PC-3 (cell line): ENCODE results near the gene MPST. TPM values are rescaled to one million over a fixed set of nuclear protein-coding genes. Genes with fewer than 3 reads are reported as not detected.

Experiments
- ATAC-seq: fragments of 200-7000 bp; cut with Tn5 transposase; 2 replicates; pipeline ENCODE4 v1.9.1; 2020; ENCODE audit warnings: mild to moderate bottlenecking, moderate library complexity
- BruUV-seq: library from RNA; stranded (reverse); fragments of 400-500 nt; replicated peaks from 2 replicates; lab custom pipeline; 2021; lab: Mats Ljungman, UMichigan
- CTCF ChIA-PET: fragments of 300-600 bp; sonication (Branson Sonifier 250); formaldehyde crosslinking; loops from one replicate; lab custom pipeline; 2022; ENCODE audit warnings: antibody characterized with exemption; lab: Charles Lee
- POLR2A ChIA-PET: fragments of 300-600 bp; sonication (Branson Sonifier 250); formaldehyde crosslinking; loops from one replicate; lab custom pipeline; 2022; ENCODE audit warnings: antibody characterized with exemption; ENCODE audit not compliant: unreplicated experiment; lab: Charles Lee
- DNase-seq: peaks from one replicate; pipeline ENCODE4 v3.0.0-alpha.2; 2015
- H2AFZ ChIP-seq: fragments of 300-600 bp; sonication (generic); 2 replicates; pipeline ENCODE4 v1.6.0; 2016; ENCODE audit warnings: antibody characterized with exemption, low read length
- H3F3A ChIP-seq: fragments of 300-600 bp; sonication (generic); one replicate; pipeline ENCODE4 v1.6.0; 2017; ENCODE audit warnings: antibody characterized with exemption, low read length, control low read depth, mild to moderate bottlenecking; ENCODE audit not compliant: unreplicated experiment
- H3K27ac ChIP-seq: fragments of 300-600 bp; sonication (generic); 2 replicates; pipeline ENCODE4 v1.5.1; 2016; ENCODE audit warnings: mild to moderate bottlenecking, low read length
- H3K27me3 ChIP-seq: fragments of 300-600 bp; sonication (generic); 2 replicates; pipeline ENCODE4 v1.6.1; 2016; ENCODE audit warnings: low read length, mixed read lengths
- H3K36me3 ChIP-seq: fragments of 300-600 bp; sonication (generic); 2 replicates; pipeline ENCODE4 v1.6.1; 2016; ENCODE audit warnings: low read depth, mixed run types, low read length, mixed read lengths
- H3K4me1 ChIP-seq: fragments of 300-600 bp; sonication (generic); 2 replicates; pipeline ENCODE4 v1.5.1; 2016; ENCODE audit warnings: low read length; ENCODE audit not compliant: insufficient read depth
- H3K4me2 ChIP-seq: fragments of 300-600 bp; sonication (generic); 2 replicates; pipeline ENCODE4 v1.6.0; 2016; ENCODE audit warnings: low read length
- H3K4me3 ChIP-seq: fragments of 300-600 bp; sonication (generic); 2 replicates; pipeline ENCODE4 v1.5.1; 2016; ENCODE audit warnings: mild to moderate bottlenecking, low read length, mixed read lengths
- H3K79me2 ChIP-seq: fragments of 300-600 bp; sonication (generic); 2 replicates; pipeline ENCODE4 v1.6.1; 2017; ENCODE audit warnings: low read length, mixed read lengths
- H3K9ac ChIP-seq: fragments of 300-600 bp; sonication (generic); 2 replicates; pipeline ENCODE4 v1.6.0; 2016; ENCODE audit warnings: mild to moderate bottlenecking, low read length
- H3K9me2 ChIP-seq: fragments of 300-600 bp; sonication (generic); replicated peaks from 2 replicates; pipeline ENCODE4 v1.6.1; 2016; ENCODE audit warnings: mixed run types, low read length, mixed read lengths
- H3K9me3 ChIP-seq: fragments of 300-600 bp; sonication (generic); 2 replicates; pipeline ENCODE4 v1.6.1; 2016; ENCODE audit warnings: low read length, mixed read lengths
- H4K20me1 ChIP-seq: fragments of 300-600 bp; sonication (generic); 2 replicates; pipeline ENCODE4 v1.6.1; 2016; ENCODE audit warnings: low read length, mixed read lengths
- CTCF ChIP-seq: fragments of 300-600 bp; sonication (generic); conservative IDR thresholded peaks from 2 replicates; pipeline ENCODE4 v1.5.1; 2017; ENCODE audit warnings: antibody characterized with exemption, low read depth, mild to moderate bottlenecking, low read length
- EZH2 ChIP-seq: fragments of 300-600 bp; sonication (generic); IDR thresholded peaks from one replicate; pipeline ENCODE4 v1.6.1; 2017; ENCODE audit warnings: antibody characterized with exemption, mild to moderate bottlenecking, low read length; ENCODE audit not compliant: unreplicated experiment
- EZH2phosphoT487 ChIP-seq: fragments of 300-600 bp; sonication (generic); IDR thresholded peaks from 2 replicates; pipeline ENCODE4 v1.6.1; 2018; ENCODE audit warnings: mild to moderate bottlenecking, antibody characterized with exemption, low read length, borderline replicate concordance
- intact Hi-C: fragments of 100-400 bp; cut with micrococcal nuclease; formaldehyde crosslinking; loops from 2 replicates; pipeline ENCODE4 v1.9.0; 2023
- total RNA-seq: library from RNA; depleted of rRNA; stranded (reverse); fragments of >200 nt; gene quantifications from 2 replicates; pipeline ENCODE4 v1.2.3, GENCODE V29; 2014

Gene MPST
- total RNA-seq, 1 experiment from 2014 or later: 97.0 TPM

- no peak overlapping the region for H3K27ac ChIP-seq
- no peaks in the 10 kb centered on the region for H3K9me2 ChIP-seq
- H3K79me2 ChIP-seq: no peaks in the 10 kb centered on the region
- peaks cover 4% of the 10 kb centered on the region; the same call in 1 of the 2 replicates for H3K4me1 ChIP-seq
- no peaks in the 10 kb centered on the region for H3F3A ChIP-seq
- ChIA-PET POLR2A (no interaction called here), CTCF (interaction anchor here (0.5 kb wide), 1 partner anchor 180 kb away, joined by 4 read pairs; the partner anchor contains the start of gene C1QTNF6)
- H3K9me3 ChIP-seq: no peaks in the 10 kb centered on the region
- no peaks in the 10 kb centered on the region for H4K20me1 ChIP-seq
- intact Hi-C loops: no loop called here
- H3K4me2 ChIP-seq: no peak overlapping the region
- BruUV-seq: no TSS peak
- ATAC-seq (no peak), DNase-seq (no peak)
- H2AFZ ChIP-seq: no peak overlapping the region
- TF ChIP-seq EZH2 (no peak), CTCF (no peak), EZH2phosphoT487 (no peak)
- no peaks in the 10 kb centered on the region for H3K36me3 ChIP-seq
- no peak overlapping the region for H3K9ac ChIP-seq
- H3K27me3 ChIP-seq: peaks cover 4% of the 10 kb centered on the region; the same call in 1 of the 2 replicates
- no peak overlapping the region for H3K4me3 ChIP-seq
Observed at GRCh38 chr22:37008365-37008764, 11.2 kb upstream of the MPST start.

- ChIA-PET POLR2A (no interaction called here), CTCF (no interaction called here)
- H3K79me2 ChIP-seq: no peaks in the 10 kb centered on the region
- no peak for ATAC-seq
- H3K27me3 ChIP-seq: peaks cover 4% of the 10 kb centered on the region; the same call in 1 of the 2 replicates
- no peak overlapping the region for H3K9ac ChIP-seq
- no peak overlapping the region for H3K27ac ChIP-seq
- H3K36me3 ChIP-seq: no peaks in the 10 kb centered on the region
- H3K9me3 ChIP-seq: no peaks in the 10 kb centered on the region
- H3K4me2 ChIP-seq: no peak overlapping the region
- TF ChIP-seq EZH2 (no peak), CTCF (no peak), EZH2phosphoT487 (no peak)
- peaks cover 4% of the 10 kb centered on the region; the same call in 1 of the 2 replicates for H3K4me1 ChIP-seq
- no peak overlapping the region for H2AFZ ChIP-seq
- no peak overlapping the region for H3K4me3 ChIP-seq
- intact Hi-C loops: no loop called here
- no peaks in the 10 kb centered on the region for H3K9me2 ChIP-seq
- BruUV-seq: no TSS peak
- no peak for DNase-seq
- no peaks in the 10 kb centered on the region for H4K20me1 ChIP-seq
- H3F3A ChIP-seq: no peaks in the 10 kb centered on the region
Observed at GRCh38 chr22:37009490-37009889, 10.1 kb upstream of the MPST start.

DNA sequence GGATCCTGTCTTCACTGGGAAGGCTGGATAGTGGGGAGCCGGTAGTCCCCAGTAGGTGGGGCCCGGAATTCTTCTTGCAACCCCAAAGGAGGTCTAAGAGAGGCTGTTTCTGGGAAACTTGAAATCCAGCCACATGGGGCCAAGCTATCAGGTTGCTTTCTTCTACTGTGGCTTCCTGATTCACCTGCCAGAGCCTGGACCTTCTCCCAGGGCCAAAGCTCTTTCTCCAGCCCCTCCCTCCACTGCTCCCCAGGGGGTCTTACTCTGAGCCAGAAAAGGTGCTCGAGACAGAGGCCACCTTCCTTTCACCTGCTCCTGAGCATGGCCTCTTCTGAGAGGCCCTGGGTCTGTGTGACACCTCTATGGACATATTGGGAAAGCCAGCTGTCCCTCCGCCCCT lies 9.4 kb upstream of the MPST start:
- intact Hi-C loops: no loop called here
- H3K4me3 ChIP-seq: no peak overlapping the region
- no peaks in the 10 kb centered on the region for H3K36me3 ChIP-seq
- peaks cover 2% of the 10 kb centered on the region; the same call in 1 of the 2 replicates for H3K27me3 ChIP-seq
- H3K79me2 ChIP-seq: no peaks in the 10 kb centered on the region
- H3K9me3 ChIP-seq: no peaks in the 10 kb centered on the region
- H3F3A ChIP-seq: no peaks in the 10 kb centered on the region
- DNase-seq: no peak
- no peak for TF ChIP-seq CTCF
- TF ChIP-seq EZH2: no peak
- TF ChIP-seq EZH2phosphoT487: no peak
- peaks cover 4% of the 10 kb centered on the region; the same call in 1 of the 2 replicates for H3K4me1 ChIP-seq
- no peaks in the 10 kb centered on the region for H4K20me1 ChIP-seq
- no peaks in the 10 kb centered on the region for H3K9me2 ChIP-seq
- no peak overlapping the region for H3K27ac ChIP-seq
- ChIA-PET POLR2A (no interaction called here), CTCF (no interaction called here)
- no peak for ATAC-seq
- H3K9ac ChIP-seq: no peak overlapping the region
- no peak overlapping the region for H2AFZ ChIP-seq
- no peak overlapping the region for H3K4me2 ChIP-seq
- no TSS peak for BruUV-seq
